GM12873 (cell line): Measurements from ENCODE around the gene DEFB110.

ENCODE experiments used
- CTCF ChIP-seq: IDR thresholded peaks from 2 replicates; pipeline ENCODE4 v1.5.1; 2012; ENCODE audit warnings: low read depth, mild to moderate bottlenecking, moderate library complexity, low read length, control low read depth; ENCODE audit not compliant: insufficient read depth; ENCODE audit errors: missing control alignments

DEFB110 gene

GRCh38 chr6:50021894-50022293 lies at the start of gene DEFB110:
Gene DEFB110 (minus strand): TSS chr6:50021994. CDS start chr6:50021935, 59 bp downstream.
- TF ChIP-seq CTCF = no peak

DNA sequence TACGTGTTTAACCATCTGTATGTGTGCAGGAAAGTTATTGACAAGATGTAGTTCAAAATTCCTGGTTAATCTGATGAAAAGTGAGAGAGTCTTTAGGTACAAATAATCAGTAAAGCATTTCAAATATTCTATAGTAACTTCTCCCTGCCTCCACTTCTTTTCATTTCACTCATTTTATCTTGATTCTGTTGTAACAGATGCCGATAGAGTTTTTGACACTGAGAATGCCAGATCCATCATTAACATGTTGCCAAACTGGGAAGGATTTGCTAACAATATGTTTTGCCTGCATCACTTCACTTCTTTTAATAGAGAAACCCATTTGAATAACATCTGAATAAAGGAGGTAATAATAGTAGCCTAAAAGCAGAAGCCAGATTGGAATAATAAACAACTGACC lies 48.3 kb upstream of the DEFB110 start:
- no peak for TF ChIP-seq CTCF

- peak; percentile 57 for TF ChIP-seq CTCF
Observed at GRCh38 chr6:50062051-50062450, 40.3 kb upstream of the DEFB110 start.

GRCh38 chr6:50056242-50056641 lies 34.4 kb upstream of the DEFB110 start:
- TF ChIP-seq CTCF = no peak

- TF ChIP-seq CTCF = no peak
Observed at GRCh38 chr6:50049829-50050228, 28.0 kb upstream of the DEFB110 start, which contains the start of gene DEFB112. Gene DEFB112 (minus strand): TSS chr6:50049929. CDS start chr6:50049869, 60 bp downstream.

- TF ChIP-seq CTCF = no peak
Observed at GRCh38 chr6:50047026-50047425, 25.2 kb upstream of the DEFB110 start.

DNA sequence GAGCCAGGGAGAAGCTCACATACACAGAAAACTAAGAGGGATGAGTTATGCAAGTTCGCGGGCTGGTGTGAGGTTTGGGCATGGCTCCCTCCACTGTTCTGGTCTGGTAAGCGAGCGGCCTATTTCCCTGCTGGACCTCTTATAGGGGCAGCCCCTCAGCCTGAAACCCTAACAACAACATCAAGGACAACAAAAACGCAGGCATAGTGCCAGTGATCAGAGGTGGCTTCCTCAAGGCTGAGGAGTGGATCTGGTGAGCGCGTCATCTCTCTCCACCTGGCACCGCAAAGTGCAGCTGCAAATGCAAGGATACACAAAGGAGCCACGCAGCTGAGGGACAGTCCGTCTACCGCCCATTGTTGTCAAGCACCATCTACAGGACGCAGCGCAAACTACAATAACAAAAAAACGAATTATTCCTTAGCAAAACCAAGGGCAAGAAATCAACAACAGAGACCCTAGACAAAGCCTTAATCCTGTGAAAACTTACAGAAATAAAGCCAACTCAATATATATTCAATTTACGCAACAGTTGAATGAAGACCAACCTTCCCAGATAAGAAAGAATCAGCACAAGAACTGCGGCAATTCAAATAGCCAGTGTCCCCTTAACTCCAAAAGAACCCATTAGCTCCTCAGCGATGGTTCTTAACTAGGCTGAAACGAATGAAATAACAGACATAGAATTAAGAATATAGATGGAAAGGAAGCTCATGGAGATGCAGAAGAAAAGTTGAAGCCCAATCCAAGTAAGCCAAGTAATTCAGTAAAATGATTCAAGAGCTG lies 9.2 kb upstream of the DEFB110 start:
- peak; percentile 57 for TF ChIP-seq CTCF
